RWPE2 (cell line): ENCODE data around the gene DDX3X.
"Not testable (repeated sequence)": the region's sequence is repeated elsewhere in the genome, so short reads cannot be mapped to it uniquely, and the experiment has no call there.

Source experiments
- ATAC-seq: fragments of 200-7000 bp; cut with Tn5 transposase; 3 replicates; pipeline ENCODE4 v1.9.1; 2021; ENCODE audit warnings: low read depth
- DNase-seq: peaks from one replicate; pipeline ENCODE4 v3.0.0-alpha.2; 2020; ENCODE audit warnings: low spot score
- H3K27ac ChIP-seq: fragments of 450-650 bp; 2 replicates; pipeline ENCODE4 v1.5.1; 2017; ENCODE audit warnings: mild to moderate bottlenecking; ENCODE audit not compliant: poor library complexity, severe bottlenecking
- H3K27me3 ChIP-seq: fragments of 250-450 bp; sonication (Bioruptor Pico); 2 replicates; pipeline ENCODE4 v1.5.1; 2021; ENCODE audit warnings: mild to moderate bottlenecking, moderate library complexity; ENCODE audit not compliant: insufficient read depth, poor library complexity, severe bottlenecking
- H3K36me3 ChIP-seq: fragments of 250-450 bp; sonication (Bioruptor Pico); 2 replicates; pipeline ENCODE4 v1.5.1; 2020; ENCODE audit warnings: low read depth, mild to moderate bottlenecking, moderate library complexity
- H3K4me1 ChIP-seq: fragments of 250-450 bp; sonication (Bioruptor Pico); 2 replicates; pipeline ENCODE4 v1.5.1; 2021; ENCODE audit warnings: mild to moderate bottlenecking, moderate library complexity; ENCODE audit not compliant: insufficient read depth, poor library complexity, severe bottlenecking
- H3K4me3 ChIP-seq: fragments of 250-450 bp; sonication (Bioruptor Pico); 2 replicates; pipeline ENCODE4 v1.5.1; 2021; ENCODE audit warnings: mild to moderate bottlenecking, moderate library complexity; ENCODE audit not compliant: severe bottlenecking
- H3K9me3 ChIP-seq: fragments of 250-450 bp; sonication (Bioruptor Pico); 2 replicates; pipeline ENCODE4 v1.5.1; 2021; ENCODE audit warnings: mild to moderate bottlenecking, moderate library complexity; ENCODE audit not compliant: severe bottlenecking
- TF ChIP-seq, protein P1 (sequence below): fragments of 450-650 bp; IDR thresholded peaks from one replicate; pipeline ENCODE4 v1.5.1; 2017; ENCODE audit warnings: mild to moderate bottlenecking, moderate library complexity; ENCODE audit not compliant: poor library complexity, severe bottlenecking

DDX3X gene

DNA sequence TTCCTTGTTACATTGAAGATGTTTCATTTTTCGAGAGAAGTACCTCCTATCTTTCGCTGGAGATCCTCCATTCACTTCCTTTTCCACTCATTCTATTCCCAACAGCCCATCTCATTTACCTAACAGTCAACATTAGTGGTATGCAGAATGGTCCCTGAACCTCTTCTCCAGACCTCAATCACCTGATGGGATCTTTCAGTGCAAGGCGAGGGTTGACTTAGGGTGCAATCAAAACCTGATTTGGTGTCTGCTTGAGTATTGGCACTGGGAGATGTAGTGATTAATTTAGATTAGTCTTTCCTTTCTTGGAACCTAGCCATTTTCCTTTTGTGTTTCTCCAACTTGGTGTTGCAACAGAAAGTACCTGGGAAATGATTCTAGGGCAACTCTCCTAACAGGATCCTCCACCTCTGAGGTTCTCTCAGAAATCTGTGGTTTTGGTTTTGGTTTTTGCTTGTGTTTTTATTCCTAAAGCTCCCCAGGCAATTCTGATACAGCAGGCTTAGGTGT lies 18.4 kb downstream of the DDX3X start:
- H3K36me3 ChIP-seq = peaks cover 21% of the 10 kb centered on the region
- ATAC-seq = peak; percentile 38
- no peak for DNase-seq
- no peaks in the 10 kb centered on the region for H3K4me1 ChIP-seq
- no peak overlapping the region for H3K27ac ChIP-seq
- TF ChIP-seq, protein P1, sequence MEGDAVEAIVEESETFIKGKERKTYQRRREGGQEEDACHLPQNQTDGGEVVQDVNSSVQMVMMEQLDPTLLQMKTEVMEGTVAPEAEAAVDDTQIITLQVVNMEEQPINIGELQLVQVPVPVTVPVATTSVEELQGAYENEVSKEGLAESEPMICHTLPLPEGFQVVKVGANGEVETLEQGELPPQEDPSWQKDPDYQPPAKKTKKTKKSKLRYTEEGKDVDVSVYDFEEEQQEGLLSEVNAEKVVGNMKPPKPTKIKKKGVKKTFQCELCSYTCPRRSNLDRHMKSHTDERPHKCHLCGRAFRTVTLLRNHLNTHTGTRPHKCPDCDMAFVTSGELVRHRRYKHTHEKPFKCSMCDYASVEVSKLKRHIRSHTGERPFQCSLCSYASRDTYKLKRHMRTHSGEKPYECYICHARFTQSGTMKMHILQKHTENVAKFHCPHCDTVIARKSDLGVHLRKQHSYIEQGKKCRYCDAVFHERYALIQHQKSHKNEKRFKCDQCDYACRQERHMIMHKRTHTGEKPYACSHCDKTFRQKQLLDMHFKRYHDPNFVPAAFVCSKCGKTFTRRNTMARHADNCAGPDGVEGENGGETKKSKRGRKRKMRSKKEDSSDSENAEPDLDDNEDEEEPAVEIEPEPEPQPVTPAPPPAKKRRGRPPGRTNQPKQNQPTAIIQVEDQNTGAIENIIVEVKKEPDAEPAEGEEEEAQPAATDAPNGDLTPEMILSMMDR = no peak
- no peak overlapping the region for H3K4me3 ChIP-seq
- H3K27me3 ChIP-seq = no peaks in the 10 kb centered on the region
- no peaks in the 10 kb centered on the region for H3K9me3 ChIP-seq

DNA sequence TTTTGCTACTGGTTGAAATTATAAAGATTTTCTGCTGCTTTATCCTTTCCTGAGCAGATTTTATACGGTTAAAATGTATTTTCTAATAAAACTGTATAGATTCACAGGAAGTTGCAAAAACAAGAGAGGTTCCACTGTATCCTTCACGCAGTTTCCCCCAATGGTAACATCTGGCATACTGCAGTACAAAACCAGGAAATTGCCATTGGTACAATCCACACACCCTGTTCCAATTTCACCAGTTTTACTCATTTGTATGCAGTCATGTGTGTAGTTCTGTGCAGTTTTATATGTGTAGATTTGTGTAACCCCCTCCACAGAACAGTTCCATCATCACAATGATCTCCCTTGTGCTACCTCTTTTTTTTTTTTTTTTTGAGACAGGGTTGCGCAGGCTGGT lies 20.0 kb downstream of the DDX3X start:
- no peak overlapping the region for H3K4me3 ChIP-seq
- DNase-seq (no peak), ATAC-seq (no peak)
- no peaks in the 10 kb centered on the region for H3K9me3 ChIP-seq
- H3K27me3 ChIP-seq = no peaks in the 10 kb centered on the region
- H3K36me3 ChIP-seq = peaks cover 5% of the 10 kb centered on the region; the same call in 1 of the 2 replicates
- H3K27ac ChIP-seq = no peak overlapping the region
- H3K4me1 ChIP-seq = no peaks in the 10 kb centered on the region
- TF ChIP-seq, protein P1 = no peak

DNA sequence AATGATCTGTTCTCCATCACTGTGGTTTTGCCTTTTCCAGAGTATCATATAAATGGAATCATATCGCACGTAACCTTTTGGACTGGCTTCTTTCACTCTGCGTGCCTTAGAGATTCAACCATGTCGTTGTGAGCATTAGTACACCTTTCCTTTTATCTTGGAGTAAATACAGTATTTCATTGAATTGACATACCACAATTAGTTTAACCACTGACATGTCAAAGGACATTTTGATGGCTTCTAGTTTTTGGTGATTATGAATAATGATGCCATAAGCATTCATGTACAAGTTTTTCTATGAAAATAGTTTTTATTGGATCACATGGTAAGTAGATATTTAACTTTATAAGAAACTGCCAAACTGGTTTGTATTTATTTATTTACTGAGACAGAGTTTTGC lies 35.2 kb downstream of the DDX3X start:
- no peak overlapping the region for H3K4me3 ChIP-seq
- ATAC-seq = no peak
- DNase-seq = no peak
- H3K36me3 ChIP-seq = no peaks in the 10 kb centered on the region
- H3K27me3 ChIP-seq = no peaks in the 10 kb centered on the region
- H3K9me3 ChIP-seq = no peaks in the 10 kb centered on the region
- H3K4me1 ChIP-seq = no peaks in the 10 kb centered on the region
- no peak overlapping the region for H3K27ac ChIP-seq
- TF ChIP-seq, protein P1 = no peak

DNA sequence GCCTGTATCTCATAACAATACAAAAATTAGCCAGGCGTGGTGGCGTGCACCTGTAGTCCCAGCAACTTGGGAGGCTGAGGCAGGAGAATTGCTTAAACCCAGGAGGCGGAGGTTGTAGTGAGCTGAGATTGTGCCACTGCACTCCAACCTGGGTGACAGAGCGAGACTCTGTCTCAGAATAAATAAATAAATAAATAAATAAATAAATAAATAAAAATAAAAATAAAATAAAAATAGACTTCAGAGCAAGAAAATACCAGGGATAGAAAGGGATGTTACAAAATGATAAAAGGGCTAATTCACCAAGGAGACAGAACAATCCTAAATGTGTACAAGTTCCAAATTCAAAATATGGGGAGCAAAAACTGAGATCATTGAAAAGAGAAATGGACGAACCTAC lies 37.6 kb downstream of the DDX3X start:
- not testable (repeated sequence) for H3K27ac ChIP-seq, ATAC-seq

DNA sequence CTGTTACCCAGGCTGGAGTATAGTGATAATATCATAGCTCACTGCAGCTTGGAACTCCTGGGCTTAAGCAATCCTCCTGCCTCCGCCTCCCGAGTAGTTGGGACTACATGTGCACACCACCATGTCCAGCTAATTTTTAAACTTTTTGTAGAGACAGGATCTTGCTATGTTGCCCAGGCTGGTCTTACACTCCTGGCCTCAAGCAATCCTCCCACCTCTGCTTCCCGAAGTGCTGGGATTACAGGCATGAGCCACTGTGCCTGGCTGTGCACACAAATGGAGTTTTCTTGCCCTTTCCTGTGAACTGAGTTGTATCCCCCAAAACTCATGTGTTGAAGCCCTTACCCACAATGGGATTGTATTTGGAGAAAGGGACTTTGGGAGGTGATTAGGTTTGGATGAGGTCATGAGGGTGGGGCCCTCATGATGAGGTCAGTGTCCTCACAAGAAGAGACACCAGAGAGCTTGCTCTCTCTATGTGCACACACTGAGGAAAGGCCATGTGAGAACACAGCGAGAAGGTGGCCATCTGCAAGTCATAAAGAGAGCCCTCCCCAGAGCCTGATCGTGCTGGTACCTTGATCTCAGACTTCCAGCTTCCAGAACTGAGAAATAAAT lies 40.1 kb downstream of the DDX3X start:
- Histone ChIP-seq H3K27ac (no peak overlapping the region), H3K36me3 (no peaks in the 10 kb centered on the region), H3K4me1 (no peaks in the 10 kb centered on the region), H3K27me3 (no peaks in the 10 kb centered on the region), H3K4me3 (no peak overlapping the region), H3K9me3 (no peaks in the 10 kb centered on the region)
- TF ChIP-seq, protein P1 = no peak
- DNase-seq = no peak
- no peak for ATAC-seq

More for the DNA sequence above, 37.6 kb downstream of the DDX3X start:
- not testable (repeated sequence) for H3K36me3 ChIP-seq, H3K4me3 ChIP-seq, H3K9me3 ChIP-seq, H3K4me1 ChIP-seq, DNase-seq, H3K27me3 ChIP-seq
